ENCODE data around the gene AGPAT2. TPM values are rescaled to one million over a fixed set of nuclear protein-coding genes. Genes with fewer than 3 reads are reported as not detected.

Gene AGPAT2
- total RNA-seq, 2 donors from 2014 or later: 33.4 to 39.8 TPM

DNA sequence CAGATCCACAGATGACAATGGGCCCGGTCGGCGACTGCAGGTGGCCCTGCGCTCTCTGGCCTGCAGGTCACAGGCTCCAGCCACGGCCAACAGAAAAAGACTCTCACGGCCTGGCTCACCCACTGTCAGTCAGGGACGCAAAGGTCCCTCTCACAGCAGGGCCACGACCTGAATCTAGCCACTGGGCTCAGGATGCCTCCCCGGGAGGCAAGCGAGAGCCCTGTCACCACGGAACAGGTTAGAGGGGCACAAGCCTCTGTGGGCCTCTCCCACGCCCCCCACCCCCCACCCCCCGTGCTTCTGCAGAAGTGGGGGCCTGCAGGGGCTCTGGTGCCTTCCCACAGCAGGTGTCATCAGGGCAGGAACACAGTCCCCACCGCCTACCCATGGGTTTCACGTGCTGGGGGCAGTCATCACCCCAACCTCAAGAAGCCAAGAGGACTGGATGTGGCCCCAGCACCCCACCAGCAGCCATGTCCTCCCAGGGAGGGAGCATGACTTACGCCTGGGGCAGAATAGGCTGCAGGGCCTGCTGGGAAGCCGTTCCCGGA, 41.8 kb downstream of the AGPAT2 start:
- no peak overlapping the region for H3K4me3 ChIP-seq (ENCODE audit: low read length)
- Mint-ChIP-seq H3K36me3 (ENCODE audit: low read depth) (no peaks in the 10 kb centered on the region), H3K4me3 (no peak overlapping the region), H3K27ac (no peak overlapping the region), H3K27me3 (ENCODE audit: insufficient read depth) (peaks cover 10% of the 10 kb centered on the region), H3K9me3 (no peaks in the 10 kb centered on the region), H3K4me1 (no peaks in the 10 kb centered on the region)
- H3K27ac ChIP-seq (ENCODE audit: low read depth, low read length): no peak overlapping the region
- 90 to 94% methylated on average over 12 to 18 of the region's 18 CpGs for WGBS, 2 experiments (ENCODE audit: insufficient coverage in 1 of 2, insufficient read length in 1 of 2)
- TF ChIP-seq CTCF (conservative IDR thresholded peaks at IDR 0.05): no peak
- no peak for DNase-seq
- H3K4me1 ChIP-seq (ENCODE audit: control insufficient read depth, insufficient read depth, low read length): no peaks in the 10 kb centered on the region
- H3K9ac ChIP-seq (ENCODE audit: extremely low read depth, low read length, poor library complexity, severe bottlenecking): no peak overlapping the region
- H3K27me3 ChIP-seq (ENCODE audit: control insufficient read depth, insufficient read depth, low read length, poor library complexity, severe bottlenecking): peaks cover 11% of the 10 kb centered on the region
- no peaks in the 10 kb centered on the region for H3K36me3 ChIP-seq (ENCODE audit: control insufficient read depth, insufficient read depth, low read length)
- H3K9me3 ChIP-seq (ENCODE audit: control insufficient read depth, low read length): no peaks in the 10 kb centered on the region

- H3K27me3 Mint-ChIP-seq (ENCODE audit: insufficient read depth): peaks cover 10% of the 10 kb centered on the region
- no peaks in the 10 kb centered on the region for H3K9me3 Mint-ChIP-seq
- TF ChIP-seq CTCF (conservative IDR thresholded peaks at IDR 0.05): peak; percentile 89
- Histone ChIP-seq H3K9me3 (ENCODE audit: control insufficient read depth, low read length) (no peaks in the 10 kb centered on the region), H3K27me3 (ENCODE audit: control insufficient read depth, insufficient read depth, low read length, poor library complexity, severe bottlenecking) (peaks cover 11% of the 10 kb centered on the region), H3K4me3 (ENCODE audit: low read length) (no peak overlapping the region), H3K36me3 (ENCODE audit: control insufficient read depth, insufficient read depth, low read length) (no peaks in the 10 kb centered on the region), H3K27ac (ENCODE audit: low read depth, low read length) (no peak overlapping the region), H3K4me1 (ENCODE audit: control insufficient read depth, insufficient read depth, low read length) (no peaks in the 10 kb centered on the region), H3K9ac (ENCODE audit: extremely low read depth, low read length, poor library complexity, severe bottlenecking) (no peak overlapping the region)
- no peaks in the 10 kb centered on the region for H3K36me3 Mint-ChIP-seq (ENCODE audit: low read depth)
- no peak overlapping the region for H3K4me3 Mint-ChIP-seq
- no peaks in the 10 kb centered on the region for H3K4me1 Mint-ChIP-seq
- 15 to 48% methylated on average over 18 to 30 of the region's 30 CpGs for WGBS, 2 experiments (ENCODE audit: insufficient coverage in 1 of 2, insufficient read length in 1 of 2)
- no peak overlapping the region for H3K27ac Mint-ChIP-seq
- DNase-seq: peak; percentile 87
Measured at GRCh38 chr9:136644593-136645351, 42.5 kb downstream of the AGPAT2 start.

GRCh38 chr9:136644343-136644592, 43.0 kb downstream of the AGPAT2 start:
- H3K9me3 ChIP-seq (ENCODE audit: control insufficient read depth, low read length): no peaks in the 10 kb centered on the region
- H3K27me3 ChIP-seq (ENCODE audit: control insufficient read depth, insufficient read depth, low read length, poor library complexity, severe bottlenecking): peaks cover 11% of the 10 kb centered on the region
- TF ChIP-seq CTCF (conservative IDR thresholded peaks at IDR 0.05): no peak
- H3K4me1 ChIP-seq (ENCODE audit: control insufficient read depth, insufficient read depth, low read length): no peaks in the 10 kb centered on the region
- no peaks in the 10 kb centered on the region for H3K9me3 Mint-ChIP-seq
- peaks cover 10% of the 10 kb centered on the region for H3K27me3 Mint-ChIP-seq (ENCODE audit: insufficient read depth)
- no peaks in the 10 kb centered on the region for H3K36me3 Mint-ChIP-seq (ENCODE audit: low read depth)
- no peak overlapping the region for H3K9ac ChIP-seq (ENCODE audit: extremely low read depth, low read length, poor library complexity, severe bottlenecking)
- H3K4me1 Mint-ChIP-seq: no peaks in the 10 kb centered on the region
- no peak for DNase-seq
- no peak overlapping the region for H3K27ac Mint-ChIP-seq
- H3K36me3 ChIP-seq (ENCODE audit: control insufficient read depth, insufficient read depth, low read length): no peaks in the 10 kb centered on the region
- H3K27ac ChIP-seq (ENCODE audit: low read depth, low read length): no peak overlapping the region
- H3K4me3 ChIP-seq (ENCODE audit: low read length): no peak overlapping the region
- WGBS, 2 experiments (ENCODE audit: insufficient coverage in 1 of 2, insufficient read length in 1 of 2): 17 to 18% methylated on average over 6 to 15 of the region's 15 CpGs
- H3K4me3 Mint-ChIP-seq: no peak overlapping the region

All from endodermal cell (in vitro differentiated cells).